ENCODE data around the gene DNMT3L.

DNMT3L gene

DNA sequence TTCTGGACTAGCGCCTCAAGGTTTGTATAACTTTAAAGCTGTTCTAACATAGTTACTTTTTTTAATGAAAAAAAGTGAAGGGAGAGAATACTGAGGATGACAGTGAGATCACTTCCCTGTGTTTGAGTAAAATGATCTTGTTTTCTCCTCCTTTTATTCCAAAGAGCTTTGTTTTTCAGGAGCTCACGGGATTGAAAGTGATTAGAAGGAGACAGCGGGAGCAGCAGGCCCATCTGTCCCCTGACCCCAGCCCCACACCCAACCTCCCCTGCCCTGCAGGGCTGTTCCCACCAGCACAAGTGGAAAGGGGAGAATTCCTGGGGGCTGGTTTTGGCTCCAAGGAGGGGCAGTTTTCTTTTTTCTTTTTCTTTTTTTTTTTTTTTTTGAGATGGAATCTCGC lies 2.1 kb upstream of the DNMT3L start:
- H3K27ac ChIP-seq (ENCODE audit: low read depth, low read length) = no peak overlapping the region
- H3K36me3 ChIP-seq (ENCODE audit: control insufficient read depth in 5 of 5, insufficient read depth in 5 of 5, low read length in 5 of 5) = no peaks in the 10 kb centered on the region
- no peaks in the 10 kb centered on the region for H3K4me1 ChIP-seq (ENCODE audit: control insufficient read depth in 5 of 5, insufficient read depth in 5 of 5, low read length in 5 of 5)
- no peak overlapping the region for H3K4me3 ChIP-seq (ENCODE audit: low read depth in 1 of 5, low read length in 5 of 5)
- H3K9me3 ChIP-seq (ENCODE audit: control insufficient read depth in 5 of 5, low read length in 5 of 5) = peaks cover 0 to 10% (median 0%) of the 10 kb centered on the region in 5 donors
- H3K27me3 ChIP-seq (ENCODE audit: control insufficient read depth in 5 of 5, insufficient read depth in 4 of 5, low read length in 5 of 5) = no peaks in the 10 kb centered on the region
- H3K9ac ChIP-seq (ENCODE audit: low read length in 5 of 5) = no peak overlapping the region

DNA sequence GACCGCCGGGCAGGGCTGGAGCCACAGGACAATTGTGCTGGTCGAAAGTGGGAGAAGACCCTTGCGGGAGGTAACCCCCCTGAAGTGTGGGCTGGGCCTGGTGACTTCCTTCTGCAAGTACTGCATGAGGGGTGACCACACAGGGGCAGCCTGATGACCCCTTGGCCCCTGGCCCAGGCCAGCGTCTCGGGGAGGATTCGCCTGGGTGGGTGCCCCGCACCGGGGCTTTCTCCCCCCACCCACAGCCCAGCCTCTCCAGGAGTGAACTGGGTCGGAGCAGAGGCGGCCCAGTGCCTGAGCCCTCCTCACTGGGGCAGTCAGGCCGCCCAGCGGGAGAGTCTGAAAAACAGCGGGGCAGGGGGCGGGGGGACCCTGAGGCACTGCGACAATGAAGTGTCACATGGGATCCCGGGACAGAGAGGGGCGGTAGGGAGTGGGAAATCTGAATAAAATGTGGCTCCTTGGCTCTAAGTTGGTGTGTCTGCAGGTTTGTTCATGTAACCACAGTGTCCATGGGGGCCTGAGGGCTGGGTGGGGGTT lies 1.6 kb upstream of the DNMT3L start:
- no peak overlapping the region for H3K4me3 ChIP-seq (ENCODE audit: low read depth in 1 of 5, low read length in 5 of 5)
- H3K9ac ChIP-seq (ENCODE audit: low read length in 5 of 5) = no peak overlapping the region

DNA sequence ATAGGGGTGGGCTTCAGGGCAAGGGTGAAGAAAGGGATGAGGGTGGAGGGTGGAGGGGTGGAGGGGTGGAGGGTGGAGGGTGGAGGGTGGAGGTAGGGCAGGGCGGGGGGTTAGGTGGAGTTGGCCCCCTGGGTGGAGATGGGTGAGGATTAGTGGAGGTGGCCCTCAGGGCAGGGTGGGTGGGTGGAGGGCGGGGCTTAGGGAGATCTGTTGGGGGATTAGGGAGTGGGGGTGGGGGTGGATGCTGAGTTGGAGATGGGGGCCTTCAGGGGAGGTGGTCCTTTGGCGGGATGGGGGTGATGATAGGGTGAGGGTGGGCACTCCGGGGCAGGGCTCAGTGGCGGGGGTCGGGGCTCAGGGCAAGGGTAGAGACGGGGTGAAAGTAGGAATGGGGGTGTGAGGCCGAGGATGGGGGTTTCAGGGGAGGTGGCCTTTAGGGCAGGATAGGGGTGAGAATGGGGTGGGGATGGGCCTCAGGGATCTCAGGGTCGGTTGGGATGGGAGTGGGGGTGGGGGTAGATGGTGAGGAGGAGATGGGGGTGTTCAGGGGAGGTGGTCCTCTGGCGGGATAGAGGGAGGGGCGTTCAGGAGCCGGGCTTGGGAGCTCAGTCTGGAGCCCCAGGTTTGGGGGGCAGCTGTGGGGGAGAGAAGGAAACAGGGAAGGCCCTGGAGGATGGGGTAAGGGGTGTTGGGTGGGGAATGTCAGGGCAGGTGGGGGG lies 800 bp upstream of the DNMT3L start:
- Histone ChIP-seq H3K9me3 (ENCODE audit: control insufficient read depth in 5 of 5, low read length in 5 of 5) (peaks cover 0 to 10% (median 0%) of the 10 kb centered on the region in 5 donors), H3K27me3 (ENCODE audit: control insufficient read depth in 5 of 5, insufficient read depth in 4 of 5, low read length in 5 of 5) (no peaks in the 10 kb centered on the region), H3K27ac (ENCODE audit: low read depth, low read length) (no peak overlapping the region), H3K36me3 (ENCODE audit: control insufficient read depth in 5 of 5, insufficient read depth in 5 of 5, low read length in 5 of 5) (no peaks in the 10 kb centered on the region), H3K4me1 (ENCODE audit: control insufficient read depth in 5 of 5, insufficient read depth in 5 of 5, low read length in 5 of 5) (no peaks in the 10 kb centered on the region), H3K4me3 (ENCODE audit: low read depth in 1 of 5, low read length in 5 of 5) (no peak overlapping the region), H3K9ac (ENCODE audit: low read length in 5 of 5) (no peak overlapping the region)

More for the DNA sequence above, 1.6 kb upstream of the DNMT3L start:
- H3K36me3 ChIP-seq (ENCODE audit: control insufficient read depth in 5 of 5, insufficient read depth in 5 of 5, low read length in 5 of 5) = no peaks in the 10 kb centered on the region
- H3K4me1 ChIP-seq (ENCODE audit: control insufficient read depth in 5 of 5, insufficient read depth in 5 of 5, low read length in 5 of 5) = no peaks in the 10 kb centered on the region
- no peaks in the 10 kb centered on the region for H3K27me3 ChIP-seq (ENCODE audit: control insufficient read depth in 5 of 5, insufficient read depth in 4 of 5, low read length in 5 of 5)
- no peak overlapping the region for H3K27ac ChIP-seq (ENCODE audit: low read depth, low read length)
- H3K9me3 ChIP-seq (ENCODE audit: control insufficient read depth in 5 of 5, low read length in 5 of 5) = peaks cover 0 to 10% (median 0%) of the 10 kb centered on the region in 5 donors

DNA sequence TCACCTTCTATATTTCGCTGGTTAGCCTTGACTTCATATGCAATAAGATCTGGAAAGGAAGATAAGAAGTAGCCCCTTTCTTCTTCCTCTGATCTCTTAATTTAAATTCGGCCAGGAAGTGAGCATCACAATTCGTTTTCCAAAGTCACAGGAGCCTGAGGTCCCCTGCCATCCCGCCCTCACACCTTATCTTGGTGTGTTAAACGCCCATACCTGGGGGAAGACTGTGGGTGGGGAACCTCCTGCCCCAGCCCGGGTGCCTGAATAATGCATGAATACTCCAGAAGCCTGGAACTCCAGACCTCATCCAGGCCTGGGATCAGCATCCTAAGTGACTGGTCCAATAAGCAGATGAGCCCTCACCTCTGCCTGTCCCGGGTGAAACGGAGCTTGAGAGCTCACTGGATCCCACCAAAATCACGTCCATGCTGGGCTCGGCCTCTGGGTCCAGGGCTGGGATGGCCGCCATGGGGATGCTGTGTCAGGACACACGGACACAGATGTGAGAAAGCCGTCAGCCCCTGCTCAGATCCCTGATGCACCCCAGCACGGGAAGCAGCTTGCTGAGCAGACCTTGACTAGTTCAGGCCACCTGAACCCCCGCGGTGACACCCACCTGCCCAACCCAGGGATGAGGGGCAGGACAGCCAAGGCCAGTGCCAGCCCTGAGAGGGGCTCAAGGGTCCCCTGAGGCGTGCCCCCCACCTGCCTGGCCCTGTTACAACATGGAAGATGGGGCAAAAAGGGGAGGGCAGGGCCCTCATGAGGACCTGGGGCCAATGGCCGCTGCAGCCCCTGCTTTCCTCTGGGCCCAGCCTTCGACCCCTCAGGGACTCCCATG lies 686 bp downstream of the DNMT3L start:
- H3K4me3 ChIP-seq (ENCODE audit: low read depth in 1 of 5, low read length in 5 of 5) = no peak overlapping the region
- no peak overlapping the region for H3K9ac ChIP-seq (ENCODE audit: low read length in 5 of 5)
- no peaks in the 10 kb centered on the region for H3K27me3 ChIP-seq (ENCODE audit: control insufficient read depth in 5 of 5, insufficient read depth in 4 of 5, low read length in 5 of 5)
- H3K4me1 ChIP-seq (ENCODE audit: control insufficient read depth in 5 of 5, insufficient read depth in 5 of 5, low read length in 5 of 5) = no peaks in the 10 kb centered on the region
- peaks cover 0 to 10% (median 0%) of the 10 kb centered on the region in 5 donors for H3K9me3 ChIP-seq (ENCODE audit: control insufficient read depth in 5 of 5, low read length in 5 of 5)
- no peaks in the 10 kb centered on the region for H3K36me3 ChIP-seq (ENCODE audit: control insufficient read depth in 5 of 5, insufficient read depth in 5 of 5, low read length in 5 of 5)
- H3K27ac ChIP-seq (ENCODE audit: low read depth, low read length) = no peak overlapping the region

DNA sequence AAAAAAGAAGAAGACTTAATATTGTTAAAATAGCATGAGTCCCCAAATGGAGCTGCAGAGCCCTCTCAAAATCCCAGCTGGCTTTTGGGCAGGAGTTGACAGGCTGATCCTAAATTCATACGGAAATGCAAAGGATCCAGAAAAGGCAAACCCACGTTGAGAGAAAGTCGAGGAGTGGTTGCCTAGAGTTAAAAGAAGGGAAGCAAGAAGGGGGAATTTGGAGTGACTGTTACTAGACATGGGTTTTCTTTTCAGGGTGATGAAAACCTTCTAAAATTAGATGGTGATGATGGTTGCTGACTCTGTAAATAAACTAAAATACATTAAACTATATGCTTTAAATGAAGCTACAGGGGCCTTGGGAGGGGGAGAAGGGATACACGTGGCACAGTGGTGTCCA lies 1.6 kb downstream of the DNMT3L start:
- Histone ChIP-seq H3K27me3 (ENCODE audit: control insufficient read depth in 5 of 5, insufficient read depth in 4 of 5, low read length in 5 of 5) (no peaks in the 10 kb centered on the region), H3K36me3 (ENCODE audit: control insufficient read depth in 5 of 5, insufficient read depth in 5 of 5, low read length in 5 of 5) (no peaks in the 10 kb centered on the region), H3K9ac (ENCODE audit: low read length in 5 of 5) (no peak overlapping the region), H3K4me3 (ENCODE audit: low read depth in 1 of 5, low read length in 5 of 5) (no peak overlapping the region), H3K27ac (ENCODE audit: low read depth, low read length) (no peak overlapping the region), H3K4me1 (ENCODE audit: control insufficient read depth in 5 of 5, insufficient read depth in 5 of 5, low read length in 5 of 5) (no peaks in the 10 kb centered on the region), H3K9me3 (ENCODE audit: control insufficient read depth in 5 of 5, low read length in 5 of 5) (peaks cover 0 to 10% (median 0%) of the 10 kb centered on the region in 5 donors)

DNA sequence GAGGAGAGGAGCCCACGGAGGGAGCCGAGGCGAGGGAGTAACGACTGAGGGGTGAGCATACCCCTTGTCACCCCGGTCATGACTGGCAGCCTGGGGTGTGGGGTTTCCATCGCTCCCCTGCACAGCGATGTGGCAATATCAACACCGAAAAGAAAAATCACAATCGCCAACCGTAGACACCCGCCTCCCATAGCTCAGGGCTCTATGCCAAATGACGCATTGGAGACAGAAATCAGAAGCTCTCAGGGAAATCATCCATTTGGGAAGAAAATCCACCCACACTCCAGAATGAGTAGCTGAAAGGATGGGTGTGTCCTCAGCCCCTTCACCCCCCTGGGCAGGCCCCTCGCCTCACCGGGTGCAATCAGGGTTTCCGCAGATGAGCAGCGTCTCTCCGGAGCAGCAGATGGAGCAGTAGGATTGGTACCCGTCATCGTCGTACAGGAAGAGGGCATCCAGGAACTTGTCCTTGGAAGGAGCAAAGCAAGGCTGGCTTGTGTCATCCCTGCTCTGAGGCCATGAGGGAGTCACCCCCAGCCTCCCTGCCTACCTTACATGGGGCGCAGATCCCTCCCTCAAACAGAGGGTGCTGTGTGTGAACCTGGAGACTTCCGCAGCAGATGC lies 2.5 kb downstream of the DNMT3L start:
- Histone ChIP-seq H3K4me1 (ENCODE audit: control insufficient read depth in 5 of 5, insufficient read depth in 5 of 5, low read length in 5 of 5) (peaks cover 0 to 4% (median 0%) of the 10 kb centered on the region in 5 donors), H3K9me3 (ENCODE audit: control insufficient read depth in 5 of 5, low read length in 5 of 5) (peaks cover 0 to 10% (median 0%) of the 10 kb centered on the region in 5 donors), H3K27me3 (ENCODE audit: control insufficient read depth in 5 of 5, insufficient read depth in 4 of 5, low read length in 5 of 5) (no peaks in the 10 kb centered on the region), H3K27ac (ENCODE audit: low read depth, low read length) (no peak overlapping the region), H3K4me3 (ENCODE audit: low read depth in 1 of 5, low read length in 5 of 5) (no peak overlapping the region), H3K9ac (ENCODE audit: low read length in 5 of 5) (no peak overlapping the region), H3K36me3 (ENCODE audit: control insufficient read depth in 5 of 5, insufficient read depth in 5 of 5, low read length in 5 of 5) (no peaks in the 10 kb centered on the region)

DNA sequence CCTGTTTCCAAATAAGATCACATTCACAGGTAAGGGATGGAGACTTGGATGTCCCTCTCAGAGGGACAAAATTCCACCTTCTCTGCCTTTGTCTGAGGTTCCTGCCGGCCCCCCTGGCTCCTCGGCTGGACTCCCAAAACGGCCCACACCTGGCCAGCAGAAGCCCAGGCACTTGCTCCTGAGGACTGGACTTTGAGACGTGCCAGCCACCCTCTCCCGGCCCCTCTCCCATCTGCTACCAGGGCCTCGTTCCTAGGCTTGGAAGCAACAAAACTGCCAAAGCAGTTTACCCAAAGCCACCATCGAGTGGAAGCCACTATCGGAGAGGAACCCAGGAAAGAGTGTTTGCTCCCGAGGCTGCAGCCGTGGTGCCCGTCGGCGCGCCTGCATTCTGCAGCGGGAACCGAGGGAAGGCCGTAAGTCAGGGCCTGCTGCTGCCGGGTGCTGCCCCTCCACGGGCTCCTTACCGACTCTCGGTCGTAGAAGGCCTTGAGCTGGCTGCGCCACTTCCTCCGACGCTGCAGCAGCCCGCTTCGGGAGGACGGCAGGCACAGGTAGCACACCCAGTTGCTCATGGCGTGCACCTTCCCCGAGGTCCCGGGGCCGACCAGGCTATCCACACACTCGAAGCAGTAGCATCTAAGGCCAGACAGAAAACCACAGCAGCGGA lies 3.5 kb downstream of the DNMT3L start:
- Histone ChIP-seq H3K9ac (ENCODE audit: low read length in 5 of 5) (no peak overlapping the region), H3K27ac (ENCODE audit: low read depth, low read length) (no peak overlapping the region), H3K27me3 (ENCODE audit: control insufficient read depth in 5 of 5, insufficient read depth in 4 of 5, low read length in 5 of 5) (peaks cover 0 to 2% (median 0%) of the 10 kb centered on the region in 5 donors), H3K4me1 (ENCODE audit: control insufficient read depth in 5 of 5, insufficient read depth in 5 of 5, low read length in 5 of 5) (peaks cover 0 to 4% (median 0%) of the 10 kb centered on the region in 5 donors), H3K4me3 (ENCODE audit: low read depth in 1 of 5, low read length in 5 of 5) (no peak overlapping the region), H3K36me3 (ENCODE audit: control insufficient read depth in 5 of 5, insufficient read depth in 5 of 5, low read length in 5 of 5) (no peaks in the 10 kb centered on the region), H3K9me3 (ENCODE audit: control insufficient read depth in 5 of 5, low read length in 5 of 5) (peaks cover 0 to 10% (median 0%) of the 10 kb centered on the region in 5 donors)

DNA sequence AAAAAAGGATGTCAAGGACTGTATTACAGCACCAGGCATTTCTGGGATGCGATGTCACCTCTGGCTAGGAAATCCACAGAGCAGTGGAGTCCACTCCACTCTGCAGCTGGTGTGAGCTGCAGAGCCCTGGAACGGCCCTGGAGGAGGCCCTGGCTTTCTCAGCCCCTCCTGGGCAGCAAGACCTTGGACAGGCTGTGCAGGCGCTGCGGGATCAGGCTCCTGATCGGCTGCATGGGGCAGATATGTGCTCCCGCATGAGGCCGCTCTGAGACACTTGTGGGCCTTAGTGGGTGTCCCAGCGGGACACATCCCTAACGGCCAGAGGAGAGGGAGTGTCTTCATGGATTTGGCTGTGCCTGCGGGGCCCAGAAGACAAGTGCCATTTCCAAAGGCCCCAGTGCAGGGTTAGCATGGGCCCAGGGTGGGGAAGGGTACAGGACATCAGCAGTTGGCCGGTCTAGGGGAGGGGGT lies 6.2 kb downstream of the DNMT3L start:
- Histone ChIP-seq H3K36me3 (ENCODE audit: control insufficient read depth in 5 of 5, insufficient read depth in 5 of 5, low read length in 5 of 5) (no peaks in the 10 kb centered on the region), H3K9ac (ENCODE audit: low read length in 5 of 5) (no peak overlapping the region), H3K4me3 (ENCODE audit: low read depth in 1 of 5, low read length in 5 of 5) (no peak overlapping the region), H3K27me3 (ENCODE audit: control insufficient read depth in 5 of 5, insufficient read depth in 4 of 5, low read length in 5 of 5) (peaks cover 0 to 2% (median 0%) of the 10 kb centered on the region in 5 donors), H3K27ac (ENCODE audit: low read depth, low read length) (no peak overlapping the region), H3K4me1 (ENCODE audit: control insufficient read depth in 5 of 5, insufficient read depth in 5 of 5, low read length in 5 of 5) (peaks cover 0 to 4% (median 0%) of the 10 kb centered on the region in 5 donors), H3K9me3 (ENCODE audit: control insufficient read depth in 5 of 5, low read length in 5 of 5) (peaks cover 0 to 10% (median 0%) of the 10 kb centered on the region in 5 donors)

DNA sequence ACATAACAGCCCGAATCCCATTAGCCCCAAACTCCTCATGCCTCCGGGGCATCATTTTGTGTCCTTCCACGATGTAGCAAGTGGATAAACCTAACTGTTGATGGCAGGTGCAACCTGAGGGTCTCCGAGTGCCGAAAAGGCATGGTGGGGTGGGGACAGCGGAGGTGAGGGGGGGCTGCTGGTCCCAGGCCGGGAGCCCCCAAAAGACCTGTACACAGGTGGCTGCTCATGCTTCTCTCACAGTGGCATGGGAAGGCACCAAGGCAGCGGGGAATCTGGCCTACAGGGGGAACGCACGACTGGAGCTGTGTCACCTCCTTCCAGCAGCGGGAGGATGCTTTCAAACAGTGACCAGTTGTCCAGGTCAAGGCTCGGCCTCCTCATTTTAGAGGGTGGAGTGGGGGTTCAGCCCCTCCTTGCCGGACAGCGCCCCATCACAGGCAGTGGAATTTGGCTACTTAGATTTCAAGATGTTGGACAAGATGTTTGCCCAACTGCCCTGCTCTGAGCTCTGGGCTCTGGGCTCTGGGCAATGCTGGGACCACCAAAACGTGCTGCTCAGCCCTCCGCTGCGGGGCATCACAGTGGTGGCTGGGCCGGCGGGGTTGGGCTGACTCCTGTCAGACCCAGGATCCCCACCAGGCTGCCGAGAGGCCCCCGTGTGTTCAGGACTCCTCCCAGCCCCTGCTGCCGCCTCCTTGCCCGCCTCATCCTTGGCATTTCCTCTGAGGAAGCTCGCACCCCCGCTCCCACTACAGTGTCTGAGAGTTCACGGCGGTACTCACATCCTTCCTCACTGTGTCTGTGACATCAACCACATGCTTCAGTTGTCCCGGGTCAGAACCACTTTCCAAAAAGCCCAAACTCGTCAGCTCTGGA lies 7.6 kb downstream of the DNMT3L start:
- H3K9ac ChIP-seq (ENCODE audit: low read length in 5 of 5) = no peak overlapping the region
- no peak overlapping the region for H3K4me3 ChIP-seq (ENCODE audit: low read depth in 1 of 5, low read length in 5 of 5)
- no peaks in the 10 kb centered on the region for H3K36me3 ChIP-seq (ENCODE audit: control insufficient read depth in 5 of 5, insufficient read depth in 5 of 5, low read length in 5 of 5)
- peaks cover 0 to 2% (median 0%) of the 10 kb centered on the region in 5 donors for H3K27me3 ChIP-seq (ENCODE audit: control insufficient read depth in 5 of 5, insufficient read depth in 4 of 5, low read length in 5 of 5)
- H3K9me3 ChIP-seq (ENCODE audit: control insufficient read depth in 5 of 5, low read length in 5 of 5) = no peaks in the 10 kb centered on the region
- peaks cover 0 to 4% (median 0%) of the 10 kb centered on the region in 5 donors for H3K4me1 ChIP-seq (ENCODE audit: control insufficient read depth in 5 of 5, insufficient read depth in 5 of 5, low read length in 5 of 5)
- H3K27ac ChIP-seq (ENCODE audit: low read depth, low read length) = no peak overlapping the region

All from subcutaneous abdominal adipose tissue (tissue), 5 donors.